Esophagus squamous epithelium (tissue), 4 donors: Measurements from ENCODE around the gene MOV10L1.

Experiments used
- CTCF ChIP-seq, 6 experiments: fragments of 450-650 bp in 4 of 6; fragments of 200-600 bp in 2 of 6; sonication (generic) in 2 of 6; IDR thresholded peaks; one replicate each; pipeline ENCODE4 v1.5.1; 2016 to 2019; ENCODE audit warnings: antibody characterized with exemption in 6 of 6, mild to moderate bottlenecking in 4 of 6, moderate library complexity in 4 of 6
- POLR2A ChIP-seq, 4 donors: fragments of 450-650 bp; IDR thresholded peaks; one replicate each; pipeline ENCODE4 v1.6.1; 2017; ENCODE audit warnings: antibody characterized with exemption in 4 of 4, mild to moderate bottlenecking in 4 of 4, moderate library complexity in 3 of 4

- TF ChIP-seq CTCF (IDR thresholded peaks at IDR 0.05), result no peak
- no peak for TF ChIP-seq POLR2A (IDR thresholded peaks at IDR 0.05)
These were observed 29.2 kb upstream of the MOV10L1 start for GRCh38 chr22:50060441-50061140.
